GM21619 (cell line): ENCODE measurements around the gene SMIM35.

Experiments used
- ATAC-seq: cut with Tn5 transposase; IDR thresholded peaks from one replicate; pipeline ENCODE4 v1.9.1; 2021; ENCODE audit not compliant: unreplicated experiment

SMIM35 gene

GRCh38 chr11:118111019-118111743, 24.4 kb upstream of the SMIM35 start:
- ATAC-seq, result no peak

GRCh38 chr11:118109231-118109630, 22.5 kb upstream of the SMIM35 start:
- no peak for ATAC-seq

GRCh38 chr11:118108513-118108912, 21.8 kb upstream of the SMIM35 start:
- no peak for ATAC-seq

- ATAC-seq, result no peak
These were observed 20.1 kb upstream of the SMIM35 start for GRCh38 chr11:118106789-118107335.

- no peak for ATAC-seq
These were observed 19.0 kb upstream of the SMIM35 start for GRCh38 chr11:118105657-118106305.

- no peak for ATAC-seq
These were observed 17.7 kb upstream of the SMIM35 start for GRCh38 chr11:118104491-118104890.

- ATAC-seq, result no peak
These were observed 16.0 kb upstream of the SMIM35 start for GRCh38 chr11:118102721-118103261.

GRCh38 chr11:118100691-118101232, 14.0 kb upstream of the SMIM35 start:
- ATAC-seq, result no peak

GRCh38 chr11:118099838-118100556, 13.2 kb upstream of the SMIM35 start:
- no peak for ATAC-seq

- ATAC-seq, result no peak
These were observed 12.5 kb upstream of the SMIM35 start for GRCh38 chr11:118098996-118099837.

GRCh38 chr11:118095967-118096367, 9.2 kb upstream of the SMIM35 start:
- ATAC-seq, result no peak

GRCh38 chr11:118095493-118095892, 8.7 kb upstream of the SMIM35 start:
- no peak for ATAC-seq

- no peak for ATAC-seq
These were observed 6.3 kb upstream of the SMIM35 start for GRCh38 chr11:118092907-118093571.

GRCh38 chr11:118091690-118092089, 4.9 kb upstream of the SMIM35 start:
- ATAC-seq, result no peak

- no peak for ATAC-seq
These were observed 3.9 kb upstream of the SMIM35 start for GRCh38 chr11:118090545-118091162.

GRCh38 chr11:118088531-118088930, 1.8 kb upstream of the SMIM35 start:
- ATAC-seq, result no peak

- ATAC-seq, result no peak
These were observed 1.2 kb upstream of the SMIM35 start for GRCh38 chr11:118087931-118088330.

- ATAC-seq, result no peak
These were observed 2.1 kb downstream of the SMIM35 start for GRCh38 chr11:118084656-118085055.

GRCh38 chr11:118084247-118084646, 2.5 kb downstream of the SMIM35 start:
- no peak for ATAC-seq
